ENCODE measurements around the gene ABCD3.

Gene ABCD3

GRCh38 chr1:94462606-94463005 is 44.4 kb downstream of the ABCD3 start:
- DNase-seq (ENCODE audit: low read depth in 3 of 3) = no peak

- no peak for DNase-seq (ENCODE audit: low read depth in 3 of 3)
Measured at GRCh38 chr1:94463056-94463764, 45.0 kb downstream of the ABCD3 start.

- DNase-seq (ENCODE audit: low read depth in 3 of 3) = no peak
Measured at GRCh38 chr1:94463765-94464330, 45.7 kb downstream of the ABCD3 start.

- no peak for DNase-seq (ENCODE audit: low read depth in 3 of 3)
Measured at GRCh38 chr1:94468708-94469107, 50.5 kb downstream of the ABCD3 start.

GRCh38 chr1:94471271-94471670 is 53.1 kb downstream of the ABCD3 start:
- DNase-seq (ENCODE audit: low read depth in 3 of 3) = no peak

GRCh38 chr1:94475232-94475631 is 57.0 kb downstream of the ABCD3 start:
- no peak for DNase-seq (ENCODE audit: low read depth in 3 of 3)

- DNase-seq (ENCODE audit: low read depth in 3 of 3) = no peak
Measured at GRCh38 chr1:94479682-94480081, 61.5 kb downstream of the ABCD3 start.

GRCh38 chr1:94481473-94481933 is 63.3 kb downstream of the ABCD3 start:
- peak; percentile 2 to 9 (median 5) for DNase-seq (ENCODE audit: low read depth in 3 of 3)

GRCh38 chr1:94486990-94487389 is 68.8 kb downstream of the ABCD3 start:
- DNase-seq (ENCODE audit: low read depth in 3 of 3) = no peak

- DNase-seq (ENCODE audit: low read depth in 3 of 3) = no peak
Measured at GRCh38 chr1:94490556-94490955, 72.4 kb downstream of the ABCD3 start.

- DNase-seq (ENCODE audit: low read depth in 3 of 3) = no peak
Measured at GRCh38 chr1:94496076-94496755, 78.0 kb downstream of the ABCD3 start.

GRCh38 chr1:94501426-94501825 is 83.2 kb downstream of the ABCD3 start:
- no peak for DNase-seq (ENCODE audit: low read depth in 3 of 3)

GRCh38 chr1:94501935-94502334 is 83.7 kb downstream of the ABCD3 start:
- DNase-seq (ENCODE audit: low read depth in 3 of 3) = no peak

- no peak for DNase-seq (ENCODE audit: low read depth in 3 of 3)
Measured at GRCh38 chr1:94503153-94503552, 85.0 kb downstream of the ABCD3 start.

GRCh38 chr1:94504601-94505000 is 86.4 kb downstream of the ABCD3 start:
- DNase-seq (ENCODE audit: low read depth in 3 of 3) = no peak

- DNase-seq (ENCODE audit: low read depth in 3 of 3) = no peak
Measured at GRCh38 chr1:94512816-94513215, 94.6 kb downstream of the ABCD3 start.

- no peak for DNase-seq (ENCODE audit: low read depth in 3 of 3)
Measured at GRCh38 chr1:94514095-94514727, 96.0 kb downstream of the ABCD3 start.

GRCh38 chr1:94515296-94515947 is 97.2 kb downstream of the ABCD3 start:
- no peak for DNase-seq (ENCODE audit: low read depth in 3 of 3)

GRCh38 chr1:94519351-94519750 is 101.2 kb downstream of the ABCD3 start:
- DNase-seq (ENCODE audit: low read depth in 3 of 3) = no peak

GRCh38 chr1:94522304-94522703 is 104.1 kb downstream of the ABCD3 start:
- no peak for DNase-seq (ENCODE audit: low read depth in 3 of 3)

- no peak for DNase-seq (ENCODE audit: low read depth in 3 of 3)
Measured at GRCh38 chr1:94524531-94524930, 106.3 kb downstream of the ABCD3 start.

Measured in stimulated activated CD4-positive, alpha-beta T cell treated with anti-CD3 and anti-CD28 coated beads, TNF-alpha, amount 100 ng/mL, for 24 hours (primary cell).